Activated CD8-positive, alpha-beta memory T cell treated with anti-CD3 and anti-CD28 coated beads, Interleukin-2, amount 50 U/mL, for 48 hours (primary cell): ENCODE results near the gene NEB.

ENCODE experiments used
- DNase-seq: peaks from one replicate; pipeline ENCODE4 v3.0.0-alpha.2; 2020

The NEB gene

GRCh38 chr2:151437630-151438029 lies 296.6 kb downstream of the NEB start:
- DNase-seq = no peak
